Body of pancreas (tissue), 4 donors: Measurements from ENCODE around the gene PHF23.

Experiments
- CTCF ChIP-seq, 7 experiments: fragments of 450-650 bp in 4 of 7; fragments of 200-600 bp in 3 of 7; sonication (generic) in 3 of 7; IDR thresholded peaks; one replicate each; pipeline ENCODE4 v1.5.1; 2016 to 2019; ENCODE audit warnings: antibody characterized with exemption in 7 of 7
- POLR2A ChIP-seq, 3 donors: fragments of 450-650 bp; IDR thresholded peaks; one replicate each; pipeline ENCODE4 v1.6.1; 2016; ENCODE audit warnings: antibody characterized with exemption in 3 of 3, mild to moderate bottlenecking in 2 of 3

GRCh38 chr17:7204828-7205461 lies 34.3 kb downstream of the PHF23 start:
- TF ChIP-seq CTCF (IDR thresholded peaks at IDR 0.05) (no peak), POLR2A (IDR thresholded peaks at IDR 0.05) (peak in 1 of 3 donors; percentile 12)
